Stimulated activated naive CD8-positive, alpha-beta T cell treated with anti-CD3 and anti-CD28 coated beads, Interleukin-15, Interleukin-2, amounts not matched to agents 100 ng/mL and 50 ng/mL, for 24 hours (primary cell): ENCODE data around the gene NBEAL2.

ENCODE experiments used
- H3K27ac Mint-ChIP-seq: one replicate; pipeline ENCODE4 v1.8.0; 2021; ENCODE audit warnings: mild to moderate bottlenecking, mixed read lengths
- H3K27me3 Mint-ChIP-seq: one replicate; pipeline ENCODE4 v1.8.0; 2021; ENCODE audit warnings: mixed read lengths
- H3K36me3 Mint-ChIP-seq: one replicate; pipeline ENCODE4 v1.8.0; 2021; ENCODE audit warnings: low read depth, mixed read lengths
- H3K4me1 Mint-ChIP-seq: one replicate; pipeline ENCODE4 v1.8.0; 2021; ENCODE audit warnings: low read depth, mixed read lengths
- H3K4me3 Mint-ChIP-seq: one replicate; pipeline ENCODE4 v1.8.0; 2021; ENCODE audit warnings: mild to moderate bottlenecking, mixed read lengths
- H3K9me3 Mint-ChIP-seq: one replicate; pipeline ENCODE4 v1.8.0; 2021; ENCODE audit warnings: mixed read lengths

The NBEAL2 gene

DNA sequence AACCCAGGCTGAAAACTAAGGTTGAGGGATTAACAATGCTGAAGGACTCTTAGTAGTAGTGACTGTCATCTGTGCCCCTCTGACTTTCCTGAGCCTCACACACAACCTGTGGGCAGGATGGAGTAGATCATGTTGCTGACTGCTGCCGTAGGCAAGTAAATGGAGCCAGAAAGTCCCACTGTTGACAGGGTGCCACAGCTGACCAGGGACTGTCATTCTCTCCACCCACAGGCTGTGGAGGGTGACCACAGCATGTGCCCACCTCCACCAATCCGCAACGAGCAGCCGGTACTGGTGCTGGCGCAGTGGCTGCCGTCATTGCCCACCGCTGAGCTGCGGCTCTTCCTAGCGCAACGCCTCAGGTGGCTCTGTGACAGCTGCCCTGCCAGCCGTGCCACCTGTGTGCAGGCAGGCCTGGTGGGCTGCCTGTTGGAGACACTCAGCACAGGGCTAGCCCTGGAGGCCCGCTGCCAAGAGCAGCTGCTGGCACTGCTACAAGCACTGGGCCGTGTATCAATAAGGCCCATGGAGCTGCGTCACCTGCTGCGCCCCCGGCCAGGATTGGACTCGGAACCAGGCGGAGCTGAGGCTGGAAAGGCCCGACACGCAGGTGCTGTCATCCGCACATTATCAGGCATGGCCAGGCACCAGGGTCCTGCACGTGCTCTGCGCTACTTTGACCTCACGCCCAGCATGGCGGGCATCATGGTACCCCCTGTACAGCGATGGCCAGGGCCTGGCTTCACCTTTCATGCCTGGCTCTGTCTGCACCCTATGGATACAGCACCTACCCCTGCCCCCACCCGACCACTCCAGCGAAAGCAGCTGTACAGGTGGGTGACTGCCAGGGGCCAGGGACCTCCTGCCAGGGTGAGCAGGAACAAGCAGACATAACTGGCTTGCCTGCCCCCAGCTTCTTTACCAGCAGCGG, 15.6 kb downstream of the NBEAL2 start:
- Mint-ChIP-seq H3K27me3 (no peaks in the 10 kb centered on the region), H3K9me3 (no peaks in the 10 kb centered on the region), H3K4me1 (peaks cover 18% of the 10 kb centered on the region), H3K27ac (no peak overlapping the region), H3K4me3 (no peak overlapping the region), H3K36me3 (peaks cover 11% of the 10 kb centered on the region)

DNA sequence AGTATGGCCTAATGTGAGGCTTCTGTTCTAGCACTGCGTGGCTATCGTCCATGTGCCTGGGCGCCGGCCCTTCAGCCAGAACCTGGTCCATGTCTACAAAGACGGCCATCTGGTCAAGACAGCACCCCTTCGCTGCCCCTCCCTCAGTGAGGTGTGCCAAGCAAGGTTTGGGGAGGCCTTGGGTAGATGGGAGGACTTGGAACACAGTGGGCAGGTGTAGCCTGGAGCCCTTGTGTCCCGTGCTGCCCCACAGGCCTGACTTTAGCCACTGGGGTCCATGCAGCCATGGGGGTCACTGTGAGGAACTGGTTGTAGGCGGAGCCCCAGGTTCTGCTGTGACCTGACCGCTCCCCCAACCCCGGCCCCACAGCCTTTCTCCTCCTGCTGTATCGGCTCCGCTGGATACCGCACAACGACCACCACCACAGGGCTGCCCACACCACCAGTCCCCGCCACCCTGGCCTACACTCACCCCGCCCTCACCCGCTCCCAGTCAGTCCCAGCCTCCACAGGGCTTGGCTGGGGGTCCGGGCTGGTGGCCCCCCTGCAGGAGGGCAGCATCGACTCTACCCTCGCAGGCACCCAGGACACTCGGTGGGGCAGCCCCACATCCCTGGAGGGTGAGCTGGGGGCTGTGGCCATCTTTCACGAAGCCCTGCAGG, 16.6 kb downstream of the NBEAL2 start:
- no peaks in the 10 kb centered on the region for H3K27me3 Mint-ChIP-seq
- no peak overlapping the region for H3K27ac Mint-ChIP-seq
- H3K4me3 Mint-ChIP-seq, result no peak overlapping the region
- no peaks in the 10 kb centered on the region for H3K9me3 Mint-ChIP-seq
- peaks cover 13% of the 10 kb centered on the region for H3K4me1 Mint-ChIP-seq
- peaks cover 7% of the 10 kb centered on the region for H3K36me3 Mint-ChIP-seq

DNA sequence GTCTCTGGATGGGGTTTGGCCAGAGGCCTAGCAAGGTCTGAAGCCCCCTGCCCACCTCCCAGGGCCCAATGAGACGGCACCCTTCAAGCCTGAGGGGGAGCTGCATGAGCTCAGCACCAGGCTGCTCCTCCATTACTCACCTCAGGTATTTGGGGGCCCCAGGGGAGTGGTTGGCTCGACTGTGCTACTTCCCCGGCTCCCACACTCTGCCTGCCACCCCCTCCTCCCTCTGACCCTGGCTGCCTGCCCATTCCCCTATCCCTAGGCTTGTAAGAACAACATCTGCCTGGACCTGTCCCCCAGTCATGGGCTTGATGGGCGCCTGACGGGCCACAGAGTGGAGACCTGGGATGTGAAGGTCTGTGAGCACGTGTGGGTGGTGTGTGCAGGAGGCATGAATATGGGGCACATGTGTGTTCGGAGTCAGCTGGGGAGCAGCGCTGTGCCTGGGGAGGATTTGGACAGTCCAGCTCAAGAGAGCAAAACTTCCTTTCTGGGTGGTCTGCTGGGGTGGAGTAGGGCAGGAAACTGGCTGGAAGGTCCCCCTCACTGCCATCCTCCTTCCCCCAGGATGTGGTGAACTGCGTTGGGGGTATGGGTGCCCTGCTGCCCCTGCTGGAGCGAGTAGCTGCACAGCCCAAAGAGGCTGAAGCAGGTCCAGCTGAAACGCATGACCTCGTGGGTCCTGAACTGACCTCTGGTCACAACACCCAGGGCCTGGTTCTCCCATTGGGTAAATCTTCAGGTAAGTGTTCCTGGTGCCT, 17.4 kb downstream of the NBEAL2 start:
- Mint-ChIP-seq H3K4me1 (peaks cover 13% of the 10 kb centered on the region), H3K9me3 (no peaks in the 10 kb centered on the region), H3K4me3 (no peak overlapping the region), H3K27ac (peak overlapping the region; percentile 11), H3K36me3 (peaks cover 7% of the 10 kb centered on the region), H3K27me3 (no peaks in the 10 kb centered on the region)

DNA sequence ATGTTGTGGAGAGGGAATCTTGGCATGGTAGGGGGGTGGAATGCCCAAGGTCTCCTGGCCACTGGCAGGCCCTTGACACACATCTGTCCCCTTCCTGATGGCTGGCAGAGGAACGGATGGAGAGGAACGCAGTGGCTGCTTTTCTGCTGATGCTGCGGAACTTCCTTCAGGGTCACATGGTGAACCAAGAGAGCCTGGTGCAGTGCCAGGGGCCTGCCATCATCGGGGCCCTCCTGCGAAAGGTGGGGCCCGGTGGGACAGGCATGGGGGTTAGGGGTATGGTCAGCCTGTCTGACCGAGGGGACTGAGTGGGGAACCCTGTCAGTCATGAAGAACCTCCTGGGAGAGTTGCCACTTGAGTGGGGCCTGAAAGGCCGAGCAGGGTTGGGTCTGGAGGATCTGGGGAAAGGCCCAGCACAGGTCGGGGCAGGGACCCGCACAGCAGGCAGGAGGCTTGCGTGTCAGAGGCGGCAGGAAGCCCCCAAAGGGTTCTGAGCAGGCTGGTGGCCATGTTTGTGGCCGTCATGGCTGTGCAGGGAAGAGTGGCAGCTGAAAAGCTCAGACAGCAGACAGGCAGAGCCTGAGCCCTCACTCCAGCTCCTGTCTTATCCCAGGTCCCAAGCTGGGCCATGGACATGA, 18.1 kb downstream of the NBEAL2 start:
- Mint-ChIP-seq H3K4me1 (peaks cover 13% of the 10 kb centered on the region), H3K4me3 (no peak overlapping the region), H3K27me3 (no peaks in the 10 kb centered on the region), H3K27ac (peak overlapping the region; percentile 11), H3K36me3 (peaks cover 7% of the 10 kb centered on the region), H3K9me3 (no peaks in the 10 kb centered on the region)

DNA sequence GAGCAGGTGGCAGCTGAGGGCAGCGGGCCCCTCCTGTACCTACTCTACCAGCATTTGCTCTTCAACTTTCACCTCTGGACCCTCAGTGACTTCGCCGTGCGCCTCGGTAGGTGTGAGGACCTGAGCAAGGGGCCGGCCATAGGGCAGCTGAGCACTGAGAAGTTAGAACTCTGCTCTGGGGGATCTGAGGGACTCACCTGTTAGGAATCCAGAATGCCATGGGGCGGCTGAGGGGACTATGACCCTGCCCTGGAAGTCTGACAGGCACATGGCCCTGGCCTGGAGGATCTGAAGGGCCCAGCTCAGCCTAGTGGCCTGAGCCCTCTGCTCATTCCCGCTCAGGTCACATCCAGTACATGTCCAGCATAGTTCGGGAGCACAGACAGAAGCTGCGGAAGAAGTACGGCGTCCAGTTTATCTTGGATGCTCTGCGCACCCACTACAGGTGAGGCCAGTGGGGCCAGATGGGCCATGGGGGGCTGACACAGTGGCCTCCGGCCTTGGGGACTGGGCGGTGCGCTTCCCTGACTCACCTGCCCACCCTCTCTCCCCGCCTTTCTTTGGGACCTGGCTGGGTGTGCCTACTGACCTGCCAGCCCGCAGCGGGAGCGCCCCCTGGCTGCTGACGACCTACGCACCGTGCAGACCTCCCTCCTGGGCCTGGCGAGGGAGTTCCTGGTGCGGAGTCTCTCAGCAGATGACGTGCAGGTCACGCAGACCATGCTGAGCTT, 18.8 kb downstream of the NBEAL2 start:
- H3K36me3 Mint-ChIP-seq, result peaks cover 7% of the 10 kb centered on the region
- no peaks in the 10 kb centered on the region for H3K9me3 Mint-ChIP-seq
- H3K27ac Mint-ChIP-seq, result no peak overlapping the region
- H3K4me1 Mint-ChIP-seq, result peaks cover 13% of the 10 kb centered on the region
- H3K27me3 Mint-ChIP-seq, result no peaks in the 10 kb centered on the region
- H3K4me3 Mint-ChIP-seq, result no peak overlapping the region

DNA sequence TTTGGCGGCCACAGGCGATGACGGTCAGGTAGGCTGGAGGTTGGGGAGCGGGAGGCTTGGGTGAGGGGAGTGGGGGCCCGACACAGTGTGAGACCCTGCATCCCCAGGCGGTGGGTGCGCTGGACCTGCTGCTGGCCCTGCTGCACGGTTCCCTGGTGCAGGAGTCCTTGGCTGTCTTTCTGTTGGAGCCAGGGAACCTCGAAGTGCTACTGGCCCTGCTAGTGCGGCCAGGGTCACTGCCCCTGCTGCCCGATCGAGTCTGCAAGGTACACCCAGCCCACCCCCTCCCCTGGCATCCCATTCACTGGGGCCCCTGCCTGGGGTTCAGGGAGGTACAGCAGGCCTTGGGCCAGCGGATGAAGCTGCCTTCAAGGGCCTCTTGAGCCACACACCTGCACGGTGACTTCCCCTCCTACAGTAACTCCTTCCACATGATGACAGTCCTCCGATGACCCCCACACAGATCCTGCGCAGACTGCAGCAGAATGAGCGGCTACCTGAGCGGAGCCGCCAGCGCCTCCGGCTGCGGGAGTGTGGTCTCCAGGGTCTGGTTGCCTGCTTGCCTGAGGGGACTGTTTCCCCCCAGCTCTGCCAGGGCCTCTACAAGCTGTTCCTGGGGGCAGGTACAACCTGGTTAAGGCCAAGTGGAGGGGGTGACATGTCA, 19.5 kb downstream of the NBEAL2 start:
- H3K4me3 Mint-ChIP-seq, result no peak overlapping the region
- no peaks in the 10 kb centered on the region for H3K9me3 Mint-ChIP-seq
- H3K4me1 Mint-ChIP-seq, result peaks cover 13% of the 10 kb centered on the region
- peaks cover 11% of the 10 kb centered on the region for H3K36me3 Mint-ChIP-seq
- no peak overlapping the region for H3K27ac Mint-ChIP-seq
- H3K27me3 Mint-ChIP-seq, result no peaks in the 10 kb centered on the region

DNA sequence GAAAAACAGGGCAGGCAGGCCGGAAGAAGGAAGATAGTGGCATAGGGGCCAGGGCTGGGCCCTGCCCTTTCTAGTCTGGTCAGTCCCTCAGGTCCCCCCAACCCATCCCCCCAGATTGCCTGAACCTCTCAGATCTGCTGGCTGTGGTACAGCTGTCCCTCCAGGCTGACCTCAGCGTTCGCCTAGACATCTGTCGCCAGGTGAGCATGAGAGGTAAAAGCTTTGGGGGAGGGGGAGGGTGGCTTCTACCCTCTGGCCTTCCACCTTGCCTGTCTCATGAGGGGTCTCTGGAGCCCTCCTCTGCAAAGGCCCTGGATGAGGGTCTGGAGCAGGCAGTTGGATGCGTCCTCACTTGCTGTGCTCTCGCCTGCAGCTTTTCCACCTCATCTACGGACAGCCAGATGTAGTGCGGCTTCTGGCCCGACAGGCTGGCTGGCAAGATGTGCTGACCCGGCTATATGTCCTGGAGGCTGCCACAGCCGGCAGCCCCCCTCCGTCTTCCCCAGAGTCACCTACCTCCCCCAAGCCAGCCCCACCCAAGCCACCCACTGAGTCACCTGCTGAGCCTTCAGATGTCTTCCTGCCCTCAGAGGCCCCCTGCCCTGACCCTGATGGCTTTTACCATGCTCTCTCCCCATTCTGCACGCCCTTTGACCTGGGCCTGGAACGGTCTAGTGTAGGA, 20.2 kb downstream of the NBEAL2 start:
- Mint-ChIP-seq H3K27ac (no peak overlapping the region), H3K27me3 (no peaks in the 10 kb centered on the region), H3K4me3 (no peak overlapping the region), H3K9me3 (no peaks in the 10 kb centered on the region), H3K4me1 (peaks cover 13% of the 10 kb centered on the region), H3K36me3 (peaks cover 16% of the 10 kb centered on the region)

DNA sequence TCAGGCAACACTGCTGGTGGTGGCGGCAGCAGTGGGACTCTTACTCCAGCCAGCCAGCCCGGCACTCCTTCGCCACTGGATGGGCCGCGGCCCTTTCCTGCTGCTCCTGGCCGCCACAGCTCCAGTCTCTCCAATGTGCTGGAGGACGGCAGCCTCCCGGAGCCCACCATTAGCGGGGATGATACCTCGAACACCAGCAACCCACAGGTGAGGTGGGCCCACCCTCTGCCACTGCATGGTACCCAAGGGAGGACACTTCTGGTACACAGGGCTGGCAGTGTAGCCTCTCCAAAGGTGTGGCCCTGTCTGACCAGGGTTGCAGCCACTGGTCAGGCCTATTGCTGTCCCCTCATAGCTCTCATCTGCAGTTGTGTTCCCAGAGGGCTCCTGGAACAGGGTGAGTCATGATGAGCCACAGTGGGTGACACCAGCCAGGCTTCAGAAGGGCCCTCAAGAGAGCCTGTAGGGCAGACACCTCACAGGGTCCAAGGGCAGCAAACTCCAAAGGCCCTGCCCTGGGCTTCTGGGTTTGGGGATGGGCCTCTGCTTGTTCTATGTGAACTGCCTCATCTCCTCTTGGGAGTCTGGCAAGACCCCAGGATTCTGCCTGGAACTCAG, 20.8 kb downstream of the NBEAL2 start:
- H3K4me1 Mint-ChIP-seq, result peaks cover 13% of the 10 kb centered on the region
- no peak overlapping the region for H3K4me3 Mint-ChIP-seq
- no peaks in the 10 kb centered on the region for H3K9me3 Mint-ChIP-seq
- peaks cover 16% of the 10 kb centered on the region for H3K36me3 Mint-ChIP-seq
- no peaks in the 10 kb centered on the region for H3K27me3 Mint-ChIP-seq
- no peak overlapping the region for H3K27ac Mint-ChIP-seq

DNA sequence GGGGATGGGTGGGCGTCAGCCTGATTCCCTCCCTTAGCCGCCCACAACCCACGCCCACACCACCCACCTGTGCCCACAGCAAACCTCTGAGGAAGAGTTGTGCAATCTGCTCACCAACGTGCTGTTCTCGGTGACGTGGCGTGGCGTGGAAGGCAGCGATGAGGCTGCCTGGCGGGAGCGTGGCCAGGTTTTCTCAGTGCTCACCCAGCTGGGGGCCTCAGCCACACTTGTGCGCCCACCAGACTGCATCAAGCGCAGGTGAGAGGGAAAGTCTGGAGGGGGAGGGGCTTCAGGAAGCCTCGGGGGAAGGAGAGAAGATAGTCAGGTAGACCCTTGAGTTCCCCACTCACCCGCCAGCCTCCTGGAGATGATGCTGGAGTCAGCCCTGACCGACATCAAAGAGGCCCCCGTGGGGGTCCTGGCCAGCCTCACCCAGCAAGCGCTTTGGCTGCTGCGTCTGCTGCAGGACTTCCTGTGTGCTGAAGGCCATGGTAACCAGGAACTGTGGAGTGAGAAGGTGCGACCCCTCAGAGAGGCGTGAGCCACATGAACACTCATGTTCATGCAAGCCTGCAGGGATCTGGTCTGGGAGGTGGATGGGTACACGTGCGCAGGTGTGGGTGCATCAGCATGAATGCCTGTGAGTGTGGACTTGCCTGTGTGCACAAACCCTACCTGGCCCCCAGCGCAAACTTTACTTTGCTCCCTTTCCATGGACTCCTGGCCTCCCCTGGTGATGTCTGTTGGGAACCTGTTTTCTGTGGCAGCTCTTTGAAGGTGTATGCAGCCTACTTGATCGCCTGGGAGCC, 21.7 kb downstream of the NBEAL2 start:
- Mint-ChIP-seq H3K4me1 (peaks cover 13% of the 10 kb centered on the region), H3K27me3 (no peaks in the 10 kb centered on the region), H3K27ac (no peak overlapping the region), H3K4me3 (no peak overlapping the region), H3K9me3 (no peaks in the 10 kb centered on the region), H3K36me3 (peaks cover 21% of the 10 kb centered on the region)

DNA sequence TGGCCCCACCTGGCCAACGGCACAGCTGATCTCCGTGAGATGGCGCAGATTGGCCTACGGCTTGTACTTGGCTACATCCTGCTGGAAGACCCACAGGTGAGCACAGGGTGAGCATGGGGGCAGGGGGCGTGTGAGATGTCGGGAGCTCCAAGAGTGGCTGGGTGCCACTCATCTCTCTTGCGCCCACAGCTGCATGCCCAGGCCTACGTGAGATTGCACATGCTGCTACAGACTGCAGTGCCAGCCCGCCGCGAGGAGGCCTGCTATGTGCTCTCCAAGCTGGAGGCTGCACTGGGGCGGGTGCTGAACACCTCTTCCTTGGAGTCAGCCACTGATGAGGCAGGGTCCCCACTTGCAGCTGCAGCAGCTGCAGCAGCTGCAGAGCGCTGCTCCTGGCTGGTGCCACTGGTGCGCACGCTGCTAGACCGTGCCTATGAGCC, 22.3 kb downstream of the NBEAL2 start:
- Mint-ChIP-seq H3K27me3 (no peaks in the 10 kb centered on the region), H3K36me3 (peaks cover 27% of the 10 kb centered on the region), H3K4me3 (no peak overlapping the region)

DNA sequence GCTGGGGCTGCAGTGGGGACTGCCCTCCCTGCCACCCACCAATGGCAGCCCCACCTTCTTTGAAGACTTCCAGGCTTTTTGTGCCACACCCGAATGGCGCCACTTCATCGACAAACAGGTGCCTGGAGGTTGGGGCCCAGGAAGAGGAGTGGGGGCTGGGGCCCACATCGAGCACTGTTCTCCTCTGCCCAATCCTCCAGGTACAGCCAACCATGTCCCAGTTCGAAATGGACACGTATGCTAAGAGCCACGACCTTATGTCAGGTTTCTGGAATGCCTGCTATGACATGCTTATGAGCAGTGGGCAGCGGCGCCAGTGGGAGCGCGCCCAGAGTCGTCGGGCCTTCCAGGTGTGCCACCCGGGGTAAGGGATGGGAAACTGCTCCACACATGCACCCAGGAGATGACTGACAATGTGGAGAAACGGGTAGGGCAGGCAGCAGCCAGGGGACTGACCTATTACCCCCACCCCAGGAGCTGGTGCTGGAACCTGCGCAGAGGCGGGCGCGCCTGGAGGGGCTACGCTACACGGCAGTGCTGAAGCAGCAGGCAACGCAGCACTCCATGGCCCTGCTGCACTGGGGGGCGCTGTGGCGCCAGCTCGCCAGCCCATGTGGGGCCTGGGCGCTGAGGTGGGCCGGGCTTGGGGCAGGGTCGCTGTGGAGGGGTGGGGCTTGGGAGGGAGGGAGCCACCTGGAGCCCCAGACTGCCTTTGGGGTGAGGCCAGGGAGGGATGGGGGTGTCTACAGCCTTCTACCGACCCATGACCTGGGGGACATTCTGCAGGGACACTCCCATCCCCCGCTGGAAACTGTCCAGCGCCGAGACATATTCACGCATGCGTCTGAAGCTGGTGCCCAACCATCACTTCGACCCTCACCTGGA, 22.9 kb downstream of the NBEAL2 start:
- Mint-ChIP-seq H3K27me3 (no peaks in the 10 kb centered on the region), H3K9me3 (no peaks in the 10 kb centered on the region), H3K4me1 (peaks cover 4% of the 10 kb centered on the region)

More for the DNA sequence above, 22.3 kb downstream of the NBEAL2 start:
- H3K9me3 Mint-ChIP-seq, result no peaks in the 10 kb centered on the region
- H3K27ac Mint-ChIP-seq, result no peak overlapping the region
- H3K4me1 Mint-ChIP-seq, result peaks cover 10% of the 10 kb centered on the region

DNA sequence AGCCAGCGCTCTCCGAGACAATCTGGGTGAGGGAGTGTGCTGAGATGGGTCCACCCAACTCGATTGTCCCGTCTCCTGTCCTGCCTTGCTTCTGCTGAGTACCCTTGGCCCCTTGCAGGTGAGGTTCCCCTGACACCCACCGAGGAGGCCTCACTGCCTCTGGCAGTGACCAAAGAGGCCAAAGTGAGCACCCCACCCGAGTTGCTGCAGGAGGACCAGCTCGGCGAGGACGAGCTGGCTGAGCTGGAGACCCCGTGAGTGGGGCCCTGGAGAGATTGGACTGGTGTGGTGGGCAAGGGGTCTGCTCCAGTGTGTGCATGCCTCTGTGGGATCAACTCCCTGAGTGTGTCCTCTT, 23.6 kb downstream of the NBEAL2 start:
- Mint-ChIP-seq H3K36me3 (peaks cover 27% of the 10 kb centered on the region), H3K9me3 (no peaks in the 10 kb centered on the region), H3K27me3 (no peaks in the 10 kb centered on the region), H3K27ac (no peak overlapping the region), H3K4me3 (no peak overlapping the region), H3K4me1 (peaks cover 3% of the 10 kb centered on the region)

More for the DNA sequence above, 22.9 kb downstream of the NBEAL2 start:
- H3K4me3 Mint-ChIP-seq, result no peak overlapping the region
- no peak overlapping the region for H3K27ac Mint-ChIP-seq
- peaks cover 27% of the 10 kb centered on the region for H3K36me3 Mint-ChIP-seq
